Activated gamma-delta T cell treated with anti-CD3 and anti-CD28 coated beads, Interleukin-2, amount 50 U/mL, for 16 hours (primary cell): Measurements from ENCODE around the gene ITM2A.

Experiments
- DNase-seq: peaks from one replicate; pipeline ENCODE4 v3.0.0-alpha.2; 2020; ENCODE audit warnings: low read depth

Gene ITM2A

GRCh38 chrX:79366873-79367749 lies at the start of gene ITM2A:
TSS of gene ITM2A (minus strand) at chrX:79367334. CDS start at chrX:79367215, 119 bp downstream.
- peak; percentile 24 for DNase-seq

GRCh38 chrX:79415056-79415455 lies 47.9 kb upstream of the ITM2A start:
- DNase-seq, result no peak

DNA sequence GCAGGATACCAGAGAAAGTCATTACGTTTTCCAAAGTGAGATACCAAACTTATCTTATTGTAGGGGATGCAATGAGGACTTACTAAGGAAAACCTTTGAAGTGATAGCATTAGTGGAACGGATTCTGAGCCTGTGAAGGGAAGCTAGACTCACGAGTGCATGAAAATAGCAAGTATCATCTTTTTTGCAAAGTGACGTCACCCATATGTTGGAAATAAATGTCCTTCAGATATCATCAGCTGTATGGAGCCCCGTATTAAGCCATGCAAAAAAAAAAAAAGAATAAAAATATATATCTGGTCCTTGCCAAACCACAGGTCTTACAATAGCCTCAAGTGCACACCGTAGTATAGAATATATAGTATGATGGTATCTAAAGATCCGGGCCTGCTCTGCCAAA lies 46.8 kb upstream of the ITM2A start:
- no peak for DNase-seq

DNA sequence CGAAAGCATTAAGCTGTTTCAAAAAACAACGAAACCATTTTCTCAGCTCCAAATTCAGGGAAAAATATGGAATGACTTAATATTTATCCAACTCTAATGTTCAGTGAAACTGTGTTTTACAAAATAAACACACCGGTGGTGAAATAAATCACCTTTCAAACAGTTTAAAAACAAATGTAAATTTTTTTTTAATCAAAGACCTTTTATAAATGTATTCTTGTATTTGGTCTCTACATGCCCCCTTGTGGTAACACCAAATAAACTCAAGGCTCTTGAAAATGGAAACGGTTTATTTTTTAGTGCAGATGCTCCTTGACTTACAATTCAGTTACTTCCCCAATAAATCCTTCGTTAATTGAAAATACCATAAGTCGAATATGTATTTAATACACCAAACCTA lies 45.8 kb upstream of the ITM2A start:
- no peak for DNase-seq

GRCh38 chrX:79412166-79412565 lies 45.0 kb upstream of the ITM2A start:
- no peak for DNase-seq

GRCh38 chrX:79409657-79410056 lies 42.5 kb upstream of the ITM2A start:
- no peak for DNase-seq

- no peak for DNase-seq
Observed at GRCh38 chrX:79408623-79409322, 41.6 kb upstream of the ITM2A start.

DNA sequence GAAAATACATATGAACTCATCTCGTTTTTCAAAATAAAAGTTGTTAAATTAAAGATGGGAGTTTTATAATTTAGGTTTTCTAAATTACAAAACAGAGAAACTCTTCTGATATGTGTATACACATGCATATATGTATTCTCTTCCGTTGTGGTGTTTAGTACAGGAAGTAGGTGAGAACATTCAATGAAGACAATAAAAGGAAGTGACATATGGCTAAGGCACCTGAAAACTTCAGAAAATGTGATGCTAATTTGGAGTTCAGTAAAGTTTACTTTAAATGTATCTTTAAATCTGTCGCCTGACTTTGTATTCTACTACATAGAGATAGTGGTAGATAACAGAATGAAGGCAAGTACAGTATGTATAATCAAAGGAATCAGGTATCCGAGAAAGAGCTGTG lies 33.5 kb upstream of the ITM2A start:
- no peak for DNase-seq

GRCh38 chrX:79375340-79375739 lies 8.2 kb upstream of the ITM2A start:
- no peak for DNase-seq

GRCh38 chrX:79371640-79372039 lies 4.5 kb upstream of the ITM2A start:
- no peak for DNase-seq

GRCh38 chrX:79371101-79371500 lies 4.0 kb upstream of the ITM2A start:
- DNase-seq, result no peak

DNA sequence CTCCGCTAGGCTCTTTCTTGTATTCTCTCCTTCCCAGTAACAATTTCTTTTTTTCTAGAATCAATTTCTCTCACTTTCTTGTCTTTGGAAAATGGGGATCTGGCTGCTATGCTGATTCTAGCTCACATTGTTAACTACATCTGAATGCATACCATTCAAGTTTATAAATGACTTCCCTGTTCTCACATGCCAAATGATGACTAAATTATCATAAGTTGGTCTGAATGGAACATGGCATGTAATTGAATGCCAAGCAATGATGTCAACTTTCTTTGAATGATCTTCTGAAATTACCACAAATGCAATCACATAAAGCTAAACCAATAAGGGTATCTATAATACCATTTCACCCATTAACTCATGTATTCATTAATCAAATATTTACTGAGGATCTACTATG lies 2.7 kb upstream of the ITM2A start:
- no peak for DNase-seq

- DNase-seq, result no peak
Observed at GRCh38 chrX:79368441-79368840, 1.3 kb upstream of the ITM2A start.

GRCh38 chrX:79367907-79368306 lies 773 bp upstream of the ITM2A start:
- no peak for DNase-seq

DNA sequence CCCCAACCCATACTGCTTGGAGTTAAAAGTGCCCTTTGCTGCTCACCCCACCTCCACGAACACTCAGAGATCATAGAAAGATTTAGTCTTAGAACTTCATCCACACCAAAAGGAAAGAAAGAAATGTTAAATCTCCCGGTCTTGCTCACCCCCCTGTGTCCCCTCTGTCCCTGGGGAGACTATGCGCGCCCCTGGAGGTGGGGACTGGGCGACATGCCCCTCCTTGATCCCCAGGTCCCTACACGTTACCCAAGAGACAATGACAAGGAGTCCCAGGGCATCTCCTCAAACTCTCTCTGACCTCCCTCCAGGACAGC lies 620 bp downstream of the ITM2A start:
- DNase-seq, result no peak

- no peak for DNase-seq
Observed at GRCh38 chrX:79365591-79365990, 1.5 kb downstream of the ITM2A start.

DNA sequence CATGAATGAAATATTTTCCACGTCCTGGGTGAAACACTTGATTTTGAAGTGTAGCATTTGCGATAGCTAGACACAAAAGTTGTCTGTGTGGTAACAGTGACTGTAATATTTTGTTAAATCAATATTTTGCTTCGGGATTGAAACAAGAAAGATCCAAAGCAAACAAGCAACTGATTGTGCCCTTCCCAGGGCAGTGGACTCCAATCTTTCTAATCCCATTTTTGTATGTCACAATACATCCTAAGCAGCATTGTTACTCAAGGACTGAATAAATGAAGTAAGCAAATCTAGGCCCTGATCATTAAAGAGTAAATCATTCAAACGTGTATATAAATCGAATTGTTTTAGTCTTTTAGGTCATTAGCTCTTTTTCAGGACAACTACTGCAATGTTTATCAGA lies 2.8 kb downstream of the ITM2A start:
- DNase-seq, result no peak

DNA sequence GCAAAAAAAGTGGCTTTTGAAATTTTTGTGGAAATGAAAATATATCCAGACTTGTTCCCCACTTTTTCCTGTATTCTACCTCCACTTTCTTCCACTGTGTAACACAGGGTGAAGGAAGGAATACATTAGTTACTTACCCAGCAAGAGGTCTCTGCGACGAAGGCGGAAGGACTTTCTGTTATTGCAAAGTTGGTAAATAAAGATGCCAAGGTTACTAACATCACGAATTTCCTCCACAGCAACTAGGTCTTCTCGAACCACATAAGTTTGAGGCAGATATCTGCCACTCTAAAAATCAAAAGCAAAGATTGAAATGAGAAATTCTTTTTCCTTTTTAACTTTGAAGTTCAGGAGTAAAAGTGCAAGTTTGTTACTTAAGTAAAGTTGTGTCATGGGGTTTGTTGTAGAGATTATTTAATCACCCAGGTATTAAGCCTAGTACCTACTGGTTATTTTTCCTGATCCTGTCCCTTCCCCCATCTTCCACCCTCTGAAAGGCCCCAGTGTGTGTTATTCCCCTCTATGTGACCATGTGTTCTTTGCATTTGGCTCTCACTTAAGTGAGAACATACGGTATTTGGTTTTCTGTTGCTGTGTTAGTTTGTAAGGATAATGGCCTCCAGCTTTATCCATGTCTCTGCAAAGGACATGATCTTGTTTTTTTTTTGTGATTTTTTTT lies 5.8 kb downstream of the ITM2A start:
- no peak for DNase-seq

- DNase-seq, result no peak
Observed at GRCh38 chrX:79336869-79337815, 30.0 kb downstream of the ITM2A start.

- no peak for DNase-seq
Observed at GRCh38 chrX:79330022-79330421, 37.1 kb downstream of the ITM2A start.

- no peak for DNase-seq
Observed at GRCh38 chrX:79325263-79325958, 41.7 kb downstream of the ITM2A start.
